ENCODE data around the gene ARHGEF28.

Gene ARHGEF28

GRCh38 chr5:73938280-73938937 is 312.4 kb downstream of the ARHGEF28 start:
- DNase-seq (ENCODE audit: low read depth), result peak; percentile 98

DNA sequence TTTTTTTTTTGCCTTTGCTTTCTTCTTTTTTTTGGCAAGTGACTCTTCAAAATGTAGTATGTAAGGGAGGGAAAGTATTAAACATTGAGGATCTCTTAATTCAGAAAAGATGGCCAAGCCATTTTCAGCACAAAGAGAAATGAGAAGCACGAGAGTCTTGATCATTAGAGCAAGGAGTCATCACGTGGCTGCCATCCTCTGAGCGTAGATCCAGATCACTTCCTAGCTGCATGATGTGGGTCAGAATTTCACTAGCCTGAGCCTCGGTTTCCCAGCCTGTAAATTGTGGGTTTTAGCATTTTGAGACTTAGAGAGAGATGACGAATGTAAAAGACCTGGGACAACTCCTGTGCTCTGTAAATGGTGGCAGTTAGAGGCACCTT is 312.9 kb downstream of the ARHGEF28 start:
- no peak for DNase-seq (ENCODE audit: low read depth)

DNA sequence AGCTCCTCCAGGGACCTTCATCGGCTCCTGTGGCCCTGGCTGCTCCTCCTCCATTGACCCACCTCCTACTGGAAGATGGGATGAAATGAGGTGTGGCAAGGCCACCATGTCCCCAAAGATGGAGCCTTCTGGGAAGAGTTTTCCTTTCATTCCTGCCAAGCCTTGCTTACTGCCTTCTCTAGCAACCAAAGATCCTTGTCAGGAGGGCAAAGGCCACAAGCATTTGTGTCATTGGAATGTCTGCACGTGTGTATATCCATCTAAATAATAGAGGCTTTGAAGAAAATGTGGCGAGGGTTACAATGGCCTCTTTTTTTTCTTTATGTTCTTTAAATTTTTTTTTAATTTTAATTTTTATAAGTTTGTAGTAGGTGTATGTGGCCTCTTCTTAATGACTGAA is 313.6 kb downstream of the ARHGEF28 start:
- peak; percentile 31 for DNase-seq (ENCODE audit: low read depth)

DNA sequence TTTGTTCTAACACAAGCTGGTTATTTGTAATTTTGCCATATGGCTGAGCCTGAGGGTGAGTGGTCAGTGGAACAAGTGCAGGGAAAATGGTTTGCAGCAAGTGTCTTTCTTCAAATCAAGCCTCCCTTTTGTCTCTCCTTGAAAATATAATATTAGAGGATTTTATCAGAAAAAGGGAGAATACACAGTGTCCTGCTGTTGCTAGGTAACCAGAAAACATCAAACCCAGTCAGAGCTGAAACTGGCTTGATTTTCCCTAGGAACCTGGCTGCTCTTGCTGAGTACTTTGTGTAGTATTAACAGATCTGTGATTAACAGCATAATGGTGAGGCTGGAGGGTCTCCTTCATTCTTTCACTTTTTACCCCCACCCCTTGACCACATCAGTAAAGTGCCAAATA is 314.0 kb downstream of the ARHGEF28 start:
- peak; percentile 38 for DNase-seq (ENCODE audit: low read depth)

GRCh38 chr5:73940801-73941200 is 314.8 kb downstream of the ARHGEF28 start:
- peak; percentile 11 for DNase-seq (ENCODE audit: low read depth)

- DNase-seq (ENCODE audit: low read depth), result no peak
Observed at GRCh38 chr5:73942783-73943182, 316.8 kb downstream of the ARHGEF28 start.

DNA sequence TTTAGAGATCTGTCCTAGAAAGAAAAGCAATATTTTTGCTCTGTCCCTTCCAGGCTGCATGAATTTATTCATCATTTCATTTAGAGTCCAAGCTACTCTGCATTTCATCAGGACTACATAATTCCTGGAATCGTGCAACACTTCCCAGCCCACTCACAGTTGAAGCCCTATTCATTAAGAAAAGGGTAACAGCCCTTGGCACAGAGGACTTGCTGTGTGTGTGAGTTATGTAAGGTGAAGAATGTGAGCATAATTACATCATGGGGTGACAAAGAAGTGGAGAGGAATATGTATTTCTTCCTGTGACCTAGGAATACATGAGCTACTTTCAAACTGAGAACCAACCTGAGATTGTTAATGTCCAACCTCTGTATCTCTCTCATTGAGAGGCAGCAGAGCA is 317.4 kb downstream of the ARHGEF28 start:
- no peak for DNase-seq (ENCODE audit: low read depth)

GRCh38 chr5:73944581-73944980 is 318.6 kb downstream of the ARHGEF28 start:
- no peak for DNase-seq (ENCODE audit: low read depth)

GRCh38 chr5:73945505-73945904 is 319.5 kb downstream of the ARHGEF28 start:
- DNase-seq (ENCODE audit: low read depth), result no peak

GRCh38 chr5:73946278-73946677 is 320.3 kb downstream of the ARHGEF28 start:
- DNase-seq (ENCODE audit: low read depth), result no peak

GRCh38 chr5:73946919-73947602 is 321.1 kb downstream of the ARHGEF28 start:
- no peak for DNase-seq (ENCODE audit: low read depth)

GRCh38 chr5:73947906-73948640 is 322.1 kb downstream of the ARHGEF28 start:
- DNase-seq (ENCODE audit: low read depth), result peak; percentile 69

GRCh38 chr5:73948720-73949119 is 322.7 kb downstream of the ARHGEF28 start:
- DNase-seq (ENCODE audit: low read depth), result peak; percentile 63

- DNase-seq (ENCODE audit: low read depth), result peak; percentile 43
Observed at GRCh38 chr5:73950441-73950873, 324.5 kb downstream of the ARHGEF28 start.

GRCh38 chr5:73950912-73951430 is 325.0 kb downstream of the ARHGEF28 start:
- DNase-seq (ENCODE audit: low read depth), result no peak

DNA sequence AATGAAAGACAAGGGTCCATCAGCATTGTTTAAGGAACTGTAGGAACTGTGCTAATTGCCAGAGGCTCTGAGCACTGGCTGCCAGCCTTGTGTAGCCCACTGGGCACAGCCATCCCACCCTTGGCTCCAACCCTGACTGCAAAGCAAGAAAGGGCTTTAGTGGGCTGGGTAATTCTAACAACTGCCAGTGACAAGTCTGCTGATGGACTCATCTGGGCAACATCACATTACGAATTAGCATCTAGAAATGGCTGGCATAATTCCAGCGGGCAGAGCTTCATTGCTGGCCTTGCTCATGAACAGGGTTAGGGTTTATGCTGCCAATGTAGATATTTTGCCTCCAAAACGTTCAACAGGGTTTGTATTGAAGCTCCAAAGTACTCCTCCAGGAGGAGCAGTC is 326.9 kb downstream of the ARHGEF28 start:
- DNase-seq (ENCODE audit: low read depth), result no peak

- no peak for DNase-seq (ENCODE audit: low read depth)
Observed at GRCh38 chr5:73954381-73954780, 328.4 kb downstream of the ARHGEF28 start.

DNA sequence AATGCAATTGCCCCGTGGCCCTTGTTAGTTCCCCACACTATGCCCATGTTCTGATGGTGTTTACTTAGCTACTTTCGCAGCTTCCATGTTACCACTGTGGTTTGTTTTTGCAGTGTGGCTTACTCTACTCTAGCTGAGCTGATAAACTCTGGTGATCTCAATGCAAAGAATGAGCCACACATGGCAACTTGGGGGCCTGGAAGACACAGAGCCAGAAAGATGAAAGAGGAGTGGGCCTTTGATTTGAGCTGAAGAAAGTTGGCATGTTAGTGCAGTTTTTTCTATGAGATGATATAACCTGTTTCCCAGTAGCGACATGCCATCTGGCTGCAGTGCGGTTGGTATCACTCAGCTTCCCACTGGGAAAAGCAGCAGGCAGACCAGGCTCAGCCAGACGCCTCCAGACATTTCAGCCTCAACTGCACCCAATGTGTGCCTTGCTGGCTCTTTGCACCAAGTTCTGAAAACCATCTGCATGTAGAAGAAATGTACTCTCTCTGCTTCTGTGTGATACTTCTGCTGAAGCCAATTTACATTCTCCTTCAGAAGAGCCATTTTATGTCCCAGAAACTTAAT is 329.4 kb downstream of the ARHGEF28 start:
- no peak for DNase-seq (ENCODE audit: low read depth)

- DNase-seq (ENCODE audit: low read depth), result peak; percentile 17
Observed at GRCh38 chr5:73957397-73958001, 331.5 kb downstream of the ARHGEF28 start.

DNA sequence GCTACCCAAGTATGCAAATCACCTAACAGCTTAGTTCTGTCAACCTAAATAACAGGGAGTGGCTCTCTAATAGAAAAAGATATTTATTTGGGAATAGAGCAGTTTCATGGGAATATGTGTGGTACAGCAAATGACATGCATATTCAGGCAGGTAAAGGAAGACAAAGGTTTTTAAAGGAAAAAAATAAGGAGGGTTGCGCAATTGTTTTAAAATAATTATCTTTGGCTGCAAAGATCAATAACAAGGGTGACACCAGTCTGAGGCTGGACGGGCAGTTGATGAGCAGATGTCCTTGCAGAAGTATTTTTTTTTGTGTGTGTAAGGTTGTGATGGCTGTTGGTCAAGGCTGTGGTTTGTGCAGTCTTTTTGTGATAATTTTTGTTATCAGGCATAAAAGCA is 332.0 kb downstream of the ARHGEF28 start:
- DNase-seq (ENCODE audit: low read depth), result no peak

- no peak for DNase-seq (ENCODE audit: low read depth)
Observed at GRCh38 chr5:73960023-73960422, 334.0 kb downstream of the ARHGEF28 start.

DNA sequence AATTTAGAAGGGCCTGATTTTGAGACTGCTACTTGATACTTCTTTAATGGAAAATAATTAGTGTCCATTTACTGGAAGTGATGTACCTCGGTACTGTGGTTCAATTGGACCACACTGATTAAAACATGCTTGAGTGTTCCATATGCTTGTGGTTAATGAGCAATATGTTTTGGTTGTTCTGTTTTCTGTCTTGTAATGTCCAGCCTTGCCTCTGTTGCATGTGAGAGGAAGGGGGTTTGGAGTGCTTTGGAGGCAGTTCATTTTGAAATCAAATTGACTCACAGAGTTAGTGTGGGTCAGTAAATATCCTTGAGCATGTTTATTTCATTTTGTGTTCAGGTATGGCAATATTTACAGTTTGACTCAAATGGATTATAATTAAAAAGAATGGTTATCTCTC is 334.4 kb downstream of the ARHGEF28 start:
- DNase-seq (ENCODE audit: low read depth), result no peak
